ENCODE measurements around the gene FBXO47.

DNA sequence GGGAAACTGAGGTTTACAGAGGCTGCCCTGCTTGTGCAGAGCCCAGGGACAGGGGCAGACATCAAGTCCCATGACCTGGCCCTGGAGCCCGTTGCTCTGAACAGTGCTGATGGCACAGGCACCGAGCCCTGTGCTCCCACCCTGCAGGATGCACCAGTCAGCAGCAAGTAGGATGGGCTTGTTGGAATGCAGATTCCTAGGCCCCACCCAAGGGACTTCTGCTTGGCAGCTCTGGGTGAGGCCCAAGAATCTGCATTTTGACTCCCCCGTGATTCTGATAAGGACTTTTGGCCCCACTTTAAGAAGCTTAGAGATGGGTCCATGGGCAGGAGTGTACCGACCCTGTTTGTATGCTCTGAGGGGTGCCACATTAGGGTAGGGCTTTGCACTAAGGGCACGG is 74.1 kb downstream of the FBXO47 start:
- TF ChIP-seq, protein P1, sequence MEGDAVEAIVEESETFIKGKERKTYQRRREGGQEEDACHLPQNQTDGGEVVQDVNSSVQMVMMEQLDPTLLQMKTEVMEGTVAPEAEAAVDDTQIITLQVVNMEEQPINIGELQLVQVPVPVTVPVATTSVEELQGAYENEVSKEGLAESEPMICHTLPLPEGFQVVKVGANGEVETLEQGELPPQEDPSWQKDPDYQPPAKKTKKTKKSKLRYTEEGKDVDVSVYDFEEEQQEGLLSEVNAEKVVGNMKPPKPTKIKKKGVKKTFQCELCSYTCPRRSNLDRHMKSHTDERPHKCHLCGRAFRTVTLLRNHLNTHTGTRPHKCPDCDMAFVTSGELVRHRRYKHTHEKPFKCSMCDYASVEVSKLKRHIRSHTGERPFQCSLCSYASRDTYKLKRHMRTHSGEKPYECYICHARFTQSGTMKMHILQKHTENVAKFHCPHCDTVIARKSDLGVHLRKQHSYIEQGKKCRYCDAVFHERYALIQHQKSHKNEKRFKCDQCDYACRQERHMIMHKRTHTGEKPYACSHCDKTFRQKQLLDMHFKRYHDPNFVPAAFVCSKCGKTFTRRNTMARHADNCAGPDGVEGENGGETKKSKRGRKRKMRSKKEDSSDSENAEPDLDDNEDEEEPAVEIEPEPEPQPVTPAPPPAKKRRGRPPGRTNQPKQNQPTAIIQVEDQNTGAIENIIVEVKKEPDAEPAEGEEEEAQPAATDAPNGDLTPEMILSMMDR (IDR thresholded peaks at IDR 0.05; ENCODE audit: extremely low read depth in 1 of 2, insufficient read depth in 1 of 2, low read depth in 1 of 2, low read length in 2 of 2) = no peak
- TF ChIP-seq EZH2 (IDR thresholded peaks at IDR 0.05; ENCODE audit: borderline replicate concordance, low read depth, low read length, severe bottlenecking) (no peak), POLR2A (IDR thresholded peaks at IDR 0.05; ENCODE audit: low read depth, low read length) (no peak), POLR2AphosphoS5 (IDR thresholded peaks at IDR 0.05; ENCODE audit: insufficient read depth, low read depth, low read length) (no peak), JUN (IDR thresholded peaks at IDR 0.05; ENCODE audit: borderline replicate concordance, insufficient read depth, insufficient read length, low read depth) (no peak), MYC (IDR thresholded peaks at IDR 0.05; ENCODE audit: low read depth, low read length) (no peak), FOS (IDR thresholded peaks at IDR 0.05; ENCODE audit: borderline replicate concordance, insufficient read depth, low read length) (no peak)
- TF ChIP-seq, protein P2, sequence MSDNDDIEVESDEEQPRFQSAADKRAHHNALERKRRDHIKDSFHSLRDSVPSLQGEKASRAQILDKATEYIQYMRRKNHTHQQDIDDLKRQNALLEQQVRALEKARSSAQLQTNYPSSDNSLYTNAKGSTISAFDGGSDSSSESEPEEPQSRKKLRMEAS (IDR thresholded peaks at IDR 0.05; ENCODE audit: insufficient read depth, insufficient read length) = no peak

Data from endothelial cell of umbilical vein (primary cell).